K562 (cell line): ENCODE data around the gene EIF3J. TPM values are rescaled to one million over a fixed set of nuclear protein-coding genes. Genes with fewer than 3 reads are reported as not detected.

Source experiments
- ATAC-seq: fragments of 200-7000 bp; cut with Tn5 transposase; 3 replicates; pipeline ENCODE4 v1.9.1; 2020; ENCODE audit warnings: moderate library complexity
- BruUV-seq: library from RNA; stranded (reverse); fragments of 400-500 nt; replicated peaks from 2 replicates; lab custom pipeline; 2021; lab: Mats Ljungman, UMichigan
- CTCF ChIA-PET: fragments of 300-600 bp; formaldehyde crosslinking; extraction: SDS; loops from one replicate; lab custom pipeline; 2021; ENCODE audit warnings: low intra/inter-chr PET ratio; lab: Yijun Ruan, JAX
- POLR2A ChIA-PET: fragments of 300-600, 350-650 bp; sonication (Branson Sonifier 250); formaldehyde crosslinking; extraction: SDS; loops from one replicate; lab custom pipeline; 2021; ENCODE audit warnings: antibody characterized with exemption, inconsistent platforms; lab: Yijun Ruan, JAX
- DNase-seq, 4 experiments: peaks; one replicate each; pipeline versions ENCODE4 v3.0.0 to v3.0.0-alpha.2; 2011 to 2018; ENCODE audit warnings: low spot score in 3 of 4, mixed read lengths in 3 of 4; ENCODE audit errors: extremely low read depth in 1 of 4
- FAIRE-seq: peaks from 2 replicates; lab custom pipeline; 2011; peaks lifted over from hg19 to GRCh38; lab: Jason Lieb, UNC
- H2AFZ ChIP-seq: 2 replicates; pipeline ENCODE4 v1.6.0; 2011; ENCODE audit warnings: low read depth, low read length, control low read depth, inconsistent platforms
- H3K27ac ChIP-seq: fragments of 200-600 bp; 3 replicates; pipeline ENCODE4 v1.8.0; 2011; ENCODE audit warnings: low read depth, mild to moderate bottlenecking, control low read depth, inconsistent platforms, low read length, moderate library complexity, mixed read lengths; ENCODE audit errors: extremely low read depth
- H3K27me3 ChIP-seq, 2 experiments: fragments of 300-600 bp in 1 of 2; 2 replicates in 1 of 2; 3 replicates in 1 of 2; pipeline versions ENCODE4 v1.6.0 to v1.8.0; 2011; ENCODE audit warnings: inconsistent platforms in 2 of 2, low read length in 2 of 2, mild to moderate bottlenecking in 1 of 2, mixed read lengths in 1 of 2, moderate library complexity in 1 of 2; ENCODE audit not compliant: control insufficient read depth in 2 of 2, insufficient read depth in 2 of 2
- H3K36me3 ChIP-seq: fragments of 300-600 bp; 3 replicates; pipeline ENCODE4 v1.8.0; 2011; ENCODE audit warnings: mild to moderate bottlenecking, low read length, inconsistent platforms; ENCODE audit not compliant: control insufficient read depth, insufficient read depth
- H3K4me1 ChIP-seq, 2 experiments: fragments of 200-600 bp in 1 of 2; replicated peaks in 1 of 2; 2 replicates in 1 of 2; 3 replicates in 1 of 2; pipeline versions ENCODE4 v1.5.1 to v1.8.0; 2011; ENCODE audit warnings: inconsistent platforms in 2 of 2, low read length in 2 of 2, mild to moderate bottlenecking in 1 of 2, mixed read lengths in 1 of 2, moderate library complexity in 1 of 2; ENCODE audit not compliant: control insufficient read depth in 2 of 2, insufficient read depth in 2 of 2
- H3K4me2 ChIP-seq: 2 replicates; pipeline ENCODE4 v1.6.1; 2011; ENCODE audit warnings: low read length, control low read depth, inconsistent platforms, mixed read lengths; ENCODE audit not compliant: insufficient read depth
- H3K4me3 ChIP-seq: fragments of 200-600 bp; sonication (generic), shearing (Covaris generic); 2 replicates; pipeline ENCODE4 v1.5.1; 2016; ENCODE audit warnings: control low read depth, inconsistent platforms
- H3K79me2 ChIP-seq: fragments of 200-600 bp; 3 replicates; pipeline ENCODE4 v1.8.0; 2011; ENCODE audit warnings: low read length, inconsistent platforms; ENCODE audit not compliant: control insufficient read depth, insufficient read depth
- H3K9ac ChIP-seq, 2 experiments: 2 replicates each; pipeline versions ENCODE4 v1.6.0 to v1.6.1; 2011; ENCODE audit warnings: low read depth in 2 of 2, low read length in 2 of 2, control low read depth in 1 of 2, inconsistent platforms in 1 of 2, mild to moderate bottlenecking in 1 of 2, mixed read lengths in 1 of 2; ENCODE audit not compliant: insufficient read depth in 1 of 2
- H3K9me1 ChIP-seq: one replicate; pipeline ENCODE4 v1.6.0; 2011; ENCODE audit warnings: inconsistent platforms, mild to moderate bottlenecking, low read length, moderate library complexity; ENCODE audit not compliant: control insufficient read depth, insufficient read depth
- H3K9me3 ChIP-seq: replicated peaks from 2 replicates; pipeline ENCODE4 v1.5.1; 2011; ENCODE audit warnings: low read depth, low read length, inconsistent platforms; ENCODE audit not compliant: control insufficient read depth, insufficient read depth
- H4K20me1 ChIP-seq: replicated peaks from 2 replicates; pipeline ENCODE4 v1.6.1; 2011; ENCODE audit warnings: low read length, inconsistent platforms, mixed read lengths; ENCODE audit not compliant: control insufficient read depth, insufficient read depth
- CREBBP ChIP-seq: IDR thresholded peaks from one replicate; pipeline ENCODE4 v1.6.1; 2012; ENCODE audit warnings: low read depth, mild to moderate bottlenecking, control low read depth, inconsistent platforms, low read length
- EHMT2 ChIP-seq: fragments of 450-650 bp; IDR thresholded peaks from 2 replicates; pipeline ENCODE4 v1.6.1; 2018; ENCODE audit warnings: antibody characterized with exemption
- NR1H2 ChIP-seq: sonication (generic); formaldehyde crosslinking; IDR thresholded peaks from 2 replicates; pipeline ENCODE4 v1.4.0; 2020; ENCODE audit warnings: mild to moderate bottlenecking, missing genetic modification reagents
- NR2C1 ChIP-seq, 2 experiments: fragments of 450-650 bp; IDR thresholded peaks; 2 replicates each; pipeline ENCODE4 v1.6.1; 2017; ENCODE audit warnings: mild to moderate bottlenecking in 2 of 2, antibody characterized with exemption in 1 of 2, inconsistent platforms in 1 of 2, missing compliant biosample characterization in 1 of 2, missing genetic modification characterization in 1 of 2
- POLR2AphosphoS2 ChIP-seq: IDR thresholded peaks from 2 replicates; pipeline ENCODE4 v1.6.1; 2012; ENCODE audit warnings: low read length, improper control_type of control experiment
- RBM34 ChIP-seq: fragments of 200-400 bp; formaldehyde crosslinking; IDR thresholded peaks from 2 replicates; pipeline ENCODE4 v1.6.1; 2018; ENCODE audit warnings: low read length, borderline replicate concordance; ENCODE audit not compliant: insufficient read depth
- ZBTB17 ChIP-seq: fragments of 450-650 bp; formaldehyde crosslinking; IDR thresholded peaks from 2 replicates; pipeline ENCODE4 v1.4.0; 2020; ENCODE audit warnings: mild to moderate bottlenecking
- ZFP1 ChIP-seq: fragments of 450-650 bp; formaldehyde crosslinking; IDR thresholded peaks from 2 replicates; pipeline ENCODE4 v1.4.0; 2020; ENCODE audit warnings: mild to moderate bottlenecking, mixed read lengths
- ZNF134 ChIP-seq: fragments of 250-450 bp; sonication (Bioruptor Pico); conservative IDR thresholded peaks from 2 replicates; pipeline ENCODE4 v1.4.0; 2020
- WGBS: fragments of 100-300 bp; shearing (Covaris generic); methylation state at CpG from one replicate; pipeline ENCODE4 v1.1.6; 2016; ENCODE audit warnings: low coverage, mixed read lengths; ENCODE audit not compliant: insufficient coverage; ENCODE audit errors: missing lambda C conversion rate; 5-methylcytosine and 5-hydroxymethylcytosine counted together
- in situ Hi-C: fragments of 300-500 bp; cut with MboI; formaldehyde crosslinking; loops from 4 replicates; pipeline ENCODE4 v1.15.0; 2018; ENCODE audit warnings: inconsistent platforms, mixed read lengths
- intact Hi-C: fragments of 100-400 bp; cut with micrococcal nuclease; formaldehyde crosslinking; loops from 2 replicates; pipeline ENCODE4 v1.14.2; 2022
- polyA plus RNA-seq, 8 experiments: library from polyadenylated mRNA; depleted of rRNA in 4 of 8; stranded (reverse) in 5 of 8; unstranded in 3 of 8; fragments of >200 nt; fragmentation: Nextera tagmentation in 2 of 8; fragmentation: Illumina TruSeq in 1 of 8; extraction: Ambion mirVana in 2 of 8; extraction: Trizol in 1 of 8; gene quantifications; 2 replicates each; pipeline versions ENCODE4 v1.2.1 to v1.2.3, GENCODE V29; 2011 to 2014; ENCODE audit warnings: inconsistent platforms in 1 of 8, missing spikeins in 1 of 8
- total RNA-seq, 7 experiments: library from RNA; depleted of rRNA in 6 of 7; stranded (reverse); fragments of >200 nt in 6 of 7; fragmentation: Illumina TruSeq in 2 of 7; extraction: Trizol in 2 of 7; gene quantifications; 2 replicates each; pipeline versions ENCODE4 v1.2.1 to v1.2.3, GENCODE V29; 2011 to 2021; ENCODE audit warnings: low replicate concordance in 1 of 7

EIF3J gene
- total and polyA plus RNA-seq, 9 of the 15 experiments (the other 6 are each of a cell fraction or from before 2014, with no cell fraction given) = 44.2 to 217 (median 151) TPM

DNA sequence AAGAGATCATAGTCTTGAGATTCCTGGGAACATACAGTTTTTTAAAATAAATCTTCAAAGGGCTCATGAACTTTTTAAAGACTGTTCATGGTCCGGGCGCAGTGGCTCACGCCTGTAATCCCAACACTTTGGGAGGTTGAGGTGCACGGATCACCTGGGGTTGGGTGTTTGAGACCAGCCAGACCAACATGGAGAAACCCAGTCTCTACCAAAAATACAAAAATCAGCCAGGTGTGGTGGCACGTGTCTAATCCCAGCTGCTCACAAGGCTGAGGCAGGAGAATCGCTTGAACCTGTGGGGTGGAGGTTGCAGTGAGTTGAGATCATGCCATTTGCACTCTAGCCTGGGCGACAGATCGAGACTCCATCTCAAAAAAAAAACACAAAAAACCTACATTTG is 41.4 kb upstream of the EIF3J start:
- H3K4me1 ChIP-seq = no peaks in the 10 kb centered on the region
- WGBS = 95% methylated on average over 8 of the region's 8 CpGs
- no peak overlapping the region for H3K4me2 ChIP-seq
- H3K36me3 ChIP-seq = peaks cover 83% of the 10 kb centered on the region
- DNase-seq (no peak), FAIRE-seq (no peak), ATAC-seq (no peak)
- POLR2A ChIA-PET = no interaction called here
- no peak overlapping the region for H3K9ac ChIP-seq
- H3K4me3 ChIP-seq = no peak overlapping the region
- H3K9me3 ChIP-seq = no peaks in the 10 kb centered on the region
- H3K27me3 ChIP-seq = no peaks in the 10 kb centered on the region
- H4K20me1 ChIP-seq = no peaks in the 10 kb centered on the region
- intact Hi-C loops (no loop called here), in situ Hi-C loops (no loop called here)
- no TSS peak for BruUV-seq
- TF ChIP-seq ZFP1 (no peak), RBM34 (no peak), ZNF134 (CRISPR knock-in tag) (no peak), EHMT2 (no peak), NR1H2 (CRISPR knock-in tag) (no peak), ZBTB17 (CRISPR knock-in tag) (no peak), NR2C1 (IDR thresholded peaks at IDR 0.05) (no peak), NR2C1 (tag; IDR thresholded peaks at IDR 0.05) (no peak), CREBBP (no peak), POLR2AphosphoS2 (no peak)
- no peak overlapping the region for H2AFZ ChIP-seq
- H3K27ac ChIP-seq = no peak overlapping the region
- peaks cover 1% of the 10 kb centered on the region; the same call in 1 of the 3 replicates for H3K79me2 ChIP-seq
- CTCF ChIA-PET = no interaction called here
- H3K9me1 ChIP-seq = no peaks in the 10 kb centered on the region
